Transverse colon (tissue), 3 donors: Measurements from ENCODE around the gene JHY.

Experiments used
- CTCF ChIP-seq, 5 experiments: fragments of 200-600 bp in 3 of 5; fragments of 450-650 bp in 2 of 5; sonication (generic) in 3 of 5; IDR thresholded peaks; 1 replicate in 2 of 5; 2 replicates in 3 of 5; pipeline ENCODE4 v1.5.1; 2016 to 2017; ENCODE audit warnings: antibody characterized with exemption in 5 of 5, inconsistent platforms in 3 of 5, mild to moderate bottlenecking in 2 of 5, moderate library complexity in 1 of 5
- POLR2A ChIP-seq: fragments of 450-650 bp; IDR thresholded peaks from one replicate; pipeline ENCODE4 v1.6.1; 2016; ENCODE audit warnings: antibody characterized with exemption, mild to moderate bottlenecking, moderate library complexity

GRCh38 chr11:122931510-122931909, 49.0 kb downstream of the JHY start:
- TF ChIP-seq CTCF (IDR thresholded peaks at IDR 0.05), result no peak
- no peak for TF ChIP-seq POLR2A
